NCI-H748 (cell line): Measurements from ENCODE around the gene TEKT5.

Experiments
- DNase-seq: peaks from one replicate; lab custom pipeline; 2025; ENCODE audit not compliant: unreplicated experiment; lab: John Stamatoyannopoulos, UW

The TEKT5 gene

GRCh38 chr16:10581507-10581906 is 113.2 kb downstream of the TEKT5 start:
- no peak for DNase-seq

- DNase-seq = no peak
Observed at GRCh38 chr16:10580883-10581247, 113.9 kb downstream of the TEKT5 start.

GRCh38 chr16:10579965-10580882 is 114.5 kb downstream of the TEKT5 start, which contains the start of gene EMP2:
Gene EMP2, minus strand, starts transcription at chr16:10580598. Its CDS starts 32,981 bp downstream, at chr16:10547617.
- DNase-seq = peak; percentile 67

DNA sequence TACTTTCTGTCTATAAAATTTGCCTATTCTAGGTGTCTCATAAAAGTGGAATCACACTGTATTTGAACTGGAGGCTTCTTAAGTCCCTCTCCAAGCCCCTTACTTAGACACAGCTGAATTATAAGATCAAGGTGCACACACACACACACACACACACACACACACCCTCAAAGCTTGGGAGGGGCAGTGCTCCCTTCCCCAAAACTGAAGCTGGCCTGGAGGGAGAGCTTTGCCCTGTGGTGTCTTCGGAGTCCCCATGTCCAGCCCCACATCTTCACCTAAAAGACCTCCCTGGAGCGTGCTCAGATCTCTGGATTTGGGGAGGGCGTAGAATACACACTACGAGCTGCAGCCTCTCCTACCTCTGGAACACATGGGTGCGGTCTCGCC is 115.2 kb downstream of the TEKT5 start:
- DNase-seq = no peak

GRCh38 chr16:10578474-10579316 is 116.0 kb downstream of the TEKT5 start:
- no peak for DNase-seq
